ENCODE results near the gene ACTL10. TPM values are rescaled to one million over a fixed set of nuclear protein-coding genes. Genes with fewer than 3 reads are reported as not detected.

The ACTL10 gene
- total and polyA plus RNA-seq, 2 of the 13 experiments (the other 11 are each of a cell fraction or from before 2014, with no cell fraction given): not detected

- TF ChIP-seq FOXA1 (IDR thresholded peaks at IDR 0.05) (no peak), FOXA1 (CRISPR knock-in tag; IDR thresholded peaks at IDR 0.05) (no peak), STAT6 (CRISPR knock-in tag; IDR thresholded peaks at IDR 0.05; ENCODE audit: borderline replicate concordance) (no peak), SOX6 (IDR thresholded peaks at IDR 0.05) (no peak), SOX6 (CRISPR knock-in tag; IDR thresholded peaks at IDR 0.05) (no peak), ZBTB26 (CRISPR knock-in tag; IDR thresholded peaks at IDR 0.05; ENCODE audit: borderline replicate concordance) (no peak; the same call in 1 of the 2 replicates), TRAFD1 (CRISPR knock-in tag; IDR thresholded peaks at IDR 0.05; ENCODE audit: borderline replicate concordance) (no peak), ZNF264 (CRISPR knock-in tag; IDR thresholded peaks at IDR 0.05) (no peak), E2F5 (CRISPR knock-in tag; conservative IDR thresholded peaks at IDR 0.05) (0 out of 2 replicates have a peak, but pooled peaks have one; percentile 40), IRF9 (CRISPR knock-in tag; IDR thresholded peaks at IDR 0.05; ENCODE audit: borderline replicate concordance) (no peak; the same call in 1 of the 2 replicates), ZSCAN12 (CRISPR knock-in tag; IDR thresholded peaks at IDR 0.05) (peak; percentile 95), ZBTB43 (CRISPR knock-in tag; conservative IDR thresholded peaks at IDR 0.05) (no peak), RXRB (CRISPR knock-in tag; IDR thresholded peaks at IDR 0.05; ENCODE audit: borderline replicate concordance) (peak; percentile 30; the same call in 1 of the 2 replicates), MED13 (CRISPR knock-in tag; IDR thresholded peaks at IDR 0.05) (0 out of 2 replicates have a peak, but pooled peaks have one; percentile 76), ZNF564 (CRISPR knock-in tag; IDR thresholded peaks at IDR 0.05) (0 out of 2 replicates have a peak, but pooled peaks have one; percentile 44), ZBTB34 (CRISPR knock-in tag; IDR thresholded peaks at IDR 0.05) (no peak), ZZZ3 (CRISPR knock-in tag; IDR thresholded peaks at IDR 0.05; ENCODE audit: borderline replicate concordance) (peak; percentile 17; the same call in 1 of the 2 replicates)
Measured at GRCh38 chr20:33685328-33686099, 18.8 kb downstream of the ACTL10 start (continued).
